ENCODE measurements around the gene HDLBP. TPM values are rescaled to one million over a fixed set of nuclear protein-coding genes. Genes with fewer than 3 reads are reported as not detected.
"Not testable (repeated sequence)": the region's sequence is repeated elsewhere in the genome, so short reads cannot be mapped to it uniquely, and the experiment has no call there.

HDLBP gene
- total RNA-seq, 2 experiments from 2014 or later: 293 to 310 TPM

DNA sequence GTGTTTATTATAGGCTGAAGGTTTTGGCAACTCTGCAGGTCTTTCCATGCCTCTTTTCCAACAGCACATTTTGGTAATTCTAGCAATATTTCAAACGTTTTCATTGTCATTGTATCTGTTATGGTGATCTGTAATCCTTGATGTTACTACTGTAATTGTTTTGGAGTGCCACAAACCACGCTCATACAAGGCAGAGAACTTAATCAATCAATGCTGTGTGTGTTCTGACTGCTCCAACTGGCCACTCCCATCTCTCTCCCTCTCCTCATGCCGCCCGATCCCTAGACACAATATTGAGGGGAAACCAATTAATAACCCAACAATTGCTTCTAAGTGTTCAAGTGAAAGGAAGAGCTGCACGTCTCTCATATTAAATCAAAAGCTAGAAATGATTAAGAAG, 32.9 kb downstream of the HDLBP start:
- ChIA-PET POLR2A (no interaction called here), CTCF (no interaction called here)

DNA sequence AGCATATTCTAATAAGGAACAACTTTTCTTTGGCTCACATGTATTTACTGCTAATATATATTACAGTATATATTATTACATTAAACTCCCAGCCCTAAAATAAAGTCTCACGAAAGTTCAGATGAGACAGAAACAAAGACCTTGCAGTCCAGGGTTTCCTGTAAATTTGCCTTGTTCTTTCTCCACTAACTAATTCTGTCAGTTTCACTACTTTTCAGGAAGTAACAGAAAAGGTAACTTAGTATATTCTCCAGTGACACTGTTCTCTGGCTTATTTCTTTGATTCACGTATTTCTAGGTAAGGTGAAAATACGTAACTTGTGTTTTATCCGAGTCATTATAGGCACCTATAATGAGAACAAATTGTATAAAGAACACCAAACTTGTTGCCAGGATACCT, 35.2 kb downstream of the HDLBP start:
- POLR2A ChIA-PET: no interaction called here
- CTCF ChIA-PET: no interaction called here

DNA sequence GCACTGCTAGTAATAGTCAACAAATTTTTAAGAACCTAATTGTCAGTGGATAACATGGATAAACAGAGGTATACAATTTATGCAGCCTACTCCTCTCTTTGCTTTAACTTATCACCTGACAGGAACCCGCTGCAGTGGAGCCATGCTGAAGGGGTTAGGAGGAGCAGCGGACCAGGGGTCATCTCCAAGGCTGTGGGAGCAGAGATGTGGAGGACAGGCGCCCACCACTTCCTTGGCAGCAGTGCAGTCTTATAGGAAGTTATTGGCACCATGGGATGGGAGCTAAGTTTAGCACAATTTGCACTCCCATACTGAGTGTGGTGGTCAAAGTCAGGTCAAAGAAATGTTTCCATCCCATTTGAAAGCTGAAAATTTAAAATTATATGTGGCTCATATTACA, 35.6 kb downstream of the HDLBP start:
- CTCF ChIA-PET: no interaction called here

DNA sequence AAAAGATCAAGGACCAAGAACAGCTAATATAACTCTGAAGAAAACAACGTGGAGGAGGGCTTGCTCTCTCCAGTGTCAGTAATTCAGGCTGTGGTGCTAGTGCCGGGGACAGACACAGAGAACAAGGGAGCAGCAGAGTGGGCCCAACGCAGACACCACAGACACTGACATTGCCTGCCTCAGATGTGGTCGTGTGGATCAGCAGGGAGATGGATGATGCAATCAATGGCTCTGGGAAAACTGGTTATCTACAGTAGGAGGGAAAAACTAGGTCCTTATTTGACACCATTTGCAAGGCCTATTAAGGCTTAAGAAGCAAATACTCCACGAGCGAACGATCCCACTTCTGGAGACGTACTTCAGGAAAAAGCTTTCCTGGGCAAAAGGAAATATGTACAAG, 36.1 kb downstream of the HDLBP start:
- ChIA-PET CTCF (no interaction called here), POLR2A (no interaction called here)

More for the DNA sequence above, 35.6 kb downstream of the HDLBP start:
- POLR2A ChIA-PET: no interaction called here

DNA sequence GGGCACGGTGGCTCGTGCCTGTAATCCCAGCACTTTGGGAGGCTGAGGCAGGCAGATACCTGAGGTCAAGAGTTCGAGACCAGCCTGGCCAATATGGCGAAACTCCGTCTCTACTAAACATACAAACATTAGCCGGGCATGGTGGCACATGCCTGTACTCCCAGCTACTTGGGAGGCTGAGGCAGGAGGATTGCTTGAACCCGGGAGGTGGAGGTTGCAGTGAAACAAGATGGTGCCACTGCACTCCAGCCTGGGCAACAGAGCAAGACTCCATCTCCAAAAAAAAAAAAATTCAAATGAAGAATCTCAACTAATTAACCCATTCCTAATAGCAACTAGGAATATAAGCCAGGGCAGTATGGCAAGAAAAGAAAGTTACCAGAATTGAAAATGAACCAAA, 37.2 kb downstream of the HDLBP start:
- POLR2A ChIA-PET: interaction anchor here (0.6 kb wide), 1 partner anchor 161 kb away, joined by 5 read pairs; no protein-coding TSS in a partner anchor
- CTCF ChIA-PET: not testable (repeated sequence)

DNA sequence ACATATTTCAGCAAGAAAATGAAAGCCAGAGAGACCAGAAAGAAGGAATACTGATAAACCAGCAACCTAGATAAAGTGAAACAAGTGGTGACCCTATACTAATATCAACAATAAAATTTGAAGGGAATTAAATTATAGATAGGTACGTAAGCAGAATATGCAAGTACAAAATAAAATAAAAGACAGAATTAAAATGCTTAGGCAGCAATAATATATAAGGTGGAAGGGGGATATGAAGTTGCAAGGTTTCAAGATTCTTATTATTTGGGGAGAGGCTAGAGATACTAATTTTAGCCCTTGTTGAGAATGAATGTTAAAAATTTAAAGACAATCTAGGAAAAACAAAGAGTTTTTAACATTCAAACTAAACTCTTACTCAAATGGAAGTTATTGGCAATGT, 39.6 kb downstream of the HDLBP start:
- ChIA-PET POLR2A (no interaction called here), CTCF (no interaction called here)

DNA sequence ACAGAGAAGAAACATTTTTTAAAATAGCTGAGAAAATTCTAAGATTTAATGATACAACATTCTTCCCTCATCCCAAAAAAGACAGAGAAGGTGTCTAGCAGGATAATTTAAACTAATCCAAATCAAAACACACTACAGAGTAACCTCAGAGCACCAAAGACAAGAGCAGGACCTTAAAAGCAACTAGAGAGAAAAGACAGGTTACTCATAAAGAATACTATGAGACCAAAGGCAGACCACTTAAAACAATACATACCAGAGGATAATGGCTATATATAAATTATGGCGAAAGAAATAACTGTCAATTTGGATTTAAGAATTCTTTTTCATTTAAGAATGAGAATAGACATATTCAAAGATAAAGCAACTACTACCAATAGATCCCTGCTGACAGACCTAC, 40.0 kb downstream of the HDLBP start:
- ChIA-PET CTCF (no interaction called here), POLR2A (interaction anchor here (0.8 kb wide), 1 partner anchor 39 kb away, joined by 3 read pairs; no protein-coding TSS in a partner anchor)

DNA sequence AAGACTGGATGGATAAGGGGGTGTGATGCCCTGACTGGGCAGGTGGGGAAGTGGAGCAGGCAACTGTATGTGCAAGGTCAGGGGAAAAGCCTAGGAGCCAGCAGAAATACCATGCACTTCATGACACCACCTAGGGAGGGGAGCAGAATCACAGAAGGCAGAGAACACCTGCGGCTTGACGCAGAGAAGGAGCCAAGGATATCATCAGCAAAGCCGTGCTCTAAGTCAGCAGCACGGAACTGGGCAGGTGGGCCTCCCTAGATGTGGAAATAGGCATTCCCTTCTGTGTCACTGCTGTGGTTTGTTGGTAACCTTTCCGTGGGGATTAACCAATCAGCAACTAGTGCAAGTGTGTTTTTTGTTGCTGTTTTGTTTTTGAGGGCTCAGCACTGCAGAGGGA, 41.3 kb downstream of the HDLBP start:
- POLR2A ChIA-PET: interaction anchor here (0.6 kb wide), 1 partner anchor 54 kb away, joined by 3 read pairs; no protein-coding TSS in a partner anchor
- CTCF ChIA-PET: no interaction called here

DNA sequence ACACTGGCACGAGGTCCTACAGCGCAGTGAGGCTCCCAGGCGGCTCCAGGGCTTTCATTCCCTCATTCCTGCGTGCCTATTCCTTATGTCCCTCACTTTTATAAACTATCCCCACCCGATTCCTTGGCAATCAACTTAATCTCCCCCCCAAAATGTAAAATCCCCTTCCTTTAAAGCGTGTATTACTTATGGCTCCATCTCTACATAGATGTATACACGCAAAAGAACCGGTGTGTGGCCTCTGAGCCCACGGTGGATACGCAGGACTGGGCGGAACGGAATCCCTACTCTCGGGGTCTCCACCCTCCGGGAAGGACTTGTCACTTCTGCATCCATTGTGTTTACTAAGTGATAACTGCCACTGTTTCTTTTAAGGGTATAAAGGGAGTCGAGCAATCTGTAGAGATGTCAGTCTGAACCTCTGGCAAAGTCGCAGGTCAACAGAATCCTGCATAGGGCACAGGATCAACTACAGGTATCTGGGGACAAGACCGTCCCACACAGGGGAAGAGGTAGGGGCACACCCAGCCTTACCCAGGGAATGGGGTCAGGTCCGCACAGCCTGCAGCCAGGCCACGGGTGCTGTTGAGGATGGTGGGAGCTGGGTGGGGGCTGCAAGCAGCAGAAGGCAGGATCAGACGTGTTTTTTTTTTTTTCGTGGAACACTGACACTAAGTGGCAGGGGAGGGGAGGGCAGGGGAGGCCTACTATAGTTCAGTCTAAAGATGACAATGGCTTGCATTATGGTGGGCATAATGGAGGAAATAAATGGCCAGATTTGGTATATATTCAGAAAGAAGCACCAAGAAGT, 42.1 kb downstream of the HDLBP start:
- ChIA-PET POLR2A (interaction anchor here (0.6 kb wide), 1 partner anchor 55 kb away, joined by 3 read pairs; no protein-coding TSS in a partner anchor), CTCF (no interaction called here)

DNA sequence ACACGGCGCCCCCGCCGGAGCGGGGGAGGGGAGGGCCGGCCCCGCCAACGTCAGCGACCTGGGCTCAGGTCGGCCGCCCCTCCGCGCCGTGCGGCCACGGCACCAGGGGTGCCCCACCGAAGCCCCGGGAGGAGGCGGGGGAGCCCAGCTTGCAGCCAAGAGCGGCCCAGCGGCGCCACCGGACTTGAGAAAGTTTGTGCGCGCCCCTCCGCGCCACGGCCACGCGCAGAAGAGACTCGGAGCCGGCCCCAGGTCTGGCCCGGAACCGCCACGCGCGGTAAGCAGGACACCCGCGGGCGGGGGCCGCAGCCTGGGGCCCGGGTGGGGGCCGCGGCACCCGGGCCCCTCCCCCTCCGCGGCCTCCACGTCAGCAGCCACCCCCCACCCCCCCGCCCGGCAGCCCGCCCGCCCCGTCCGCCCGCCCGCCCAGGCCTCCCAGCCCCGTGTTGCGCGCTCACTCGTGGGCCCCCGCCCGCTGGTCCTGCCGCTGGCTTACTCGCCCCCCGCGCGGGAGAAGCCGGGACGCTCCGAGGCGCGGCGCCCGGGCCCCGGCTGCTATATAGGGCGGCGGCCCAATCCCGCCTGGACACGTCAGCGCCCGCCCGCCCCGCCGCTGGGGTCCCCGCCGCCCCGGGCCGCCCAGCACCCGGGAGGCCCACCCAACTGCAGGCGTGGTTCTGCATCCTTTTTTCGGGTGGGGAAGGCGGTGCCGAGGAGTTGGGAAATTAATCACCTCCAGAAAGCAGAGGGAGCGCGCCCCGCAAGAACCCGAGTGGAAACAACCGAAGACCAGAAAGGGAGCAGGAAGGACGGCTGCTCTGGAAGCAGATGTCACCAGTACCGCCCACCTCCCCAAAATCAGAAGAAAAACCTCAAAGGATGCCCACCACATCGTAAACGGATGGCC, 42.9 kb downstream of the HDLBP start:
- POLR2A ChIA-PET: no interaction called here
- CTCF ChIA-PET: no interaction called here

DNA sequence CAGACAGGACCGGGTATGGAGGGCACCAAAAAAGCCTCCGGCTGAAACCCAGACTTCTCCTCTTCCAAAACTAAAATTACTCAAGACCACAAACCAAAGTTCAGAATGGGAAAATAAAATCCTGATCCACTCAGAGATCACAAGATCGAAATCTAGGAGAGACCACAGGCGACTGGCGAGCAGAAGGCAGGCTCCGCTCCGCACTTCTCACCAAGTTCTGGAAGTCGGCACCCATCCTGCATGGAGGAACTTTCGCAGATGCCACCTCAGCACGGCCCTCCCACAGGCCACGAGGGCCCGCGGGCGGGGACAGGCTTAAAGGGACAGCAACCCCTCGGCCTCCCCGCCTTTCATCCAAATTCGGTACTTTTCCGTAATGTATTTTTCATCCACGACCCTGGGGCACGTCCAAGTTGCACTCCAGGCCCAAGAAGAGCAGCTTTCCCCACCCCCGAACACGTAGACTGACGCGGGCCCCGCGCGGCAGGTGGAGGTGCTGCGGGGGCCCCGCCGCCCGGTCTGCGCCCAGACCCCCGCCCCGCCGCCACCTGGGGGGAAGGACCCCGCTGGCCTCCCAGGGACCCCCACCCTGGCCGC, 43.7 kb downstream of the HDLBP start:
- CTCF ChIA-PET: no interaction called here
- POLR2A ChIA-PET: no interaction called here

DNA sequence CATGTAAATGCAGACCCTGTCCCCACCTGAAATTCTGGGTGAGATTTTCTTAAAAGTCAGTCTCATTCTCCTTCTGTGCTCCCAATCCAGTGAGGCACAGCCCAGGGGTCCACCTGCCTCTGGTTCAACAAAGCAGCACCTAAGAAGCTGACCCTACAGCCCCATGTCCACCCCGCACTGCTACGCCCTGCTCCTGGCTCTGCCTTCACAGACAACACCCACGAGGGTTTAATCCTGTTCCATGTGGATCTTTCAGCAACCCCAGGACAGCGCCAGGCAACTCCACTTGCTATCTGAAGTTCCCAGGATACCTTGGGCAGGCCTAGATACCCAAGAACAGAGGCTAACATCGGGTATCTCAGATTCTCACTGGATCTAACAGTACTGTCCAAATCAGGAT, 44.9 kb downstream of the HDLBP start:
- ChIA-PET CTCF (no interaction called here), POLR2A (no interaction called here)

DNA sequence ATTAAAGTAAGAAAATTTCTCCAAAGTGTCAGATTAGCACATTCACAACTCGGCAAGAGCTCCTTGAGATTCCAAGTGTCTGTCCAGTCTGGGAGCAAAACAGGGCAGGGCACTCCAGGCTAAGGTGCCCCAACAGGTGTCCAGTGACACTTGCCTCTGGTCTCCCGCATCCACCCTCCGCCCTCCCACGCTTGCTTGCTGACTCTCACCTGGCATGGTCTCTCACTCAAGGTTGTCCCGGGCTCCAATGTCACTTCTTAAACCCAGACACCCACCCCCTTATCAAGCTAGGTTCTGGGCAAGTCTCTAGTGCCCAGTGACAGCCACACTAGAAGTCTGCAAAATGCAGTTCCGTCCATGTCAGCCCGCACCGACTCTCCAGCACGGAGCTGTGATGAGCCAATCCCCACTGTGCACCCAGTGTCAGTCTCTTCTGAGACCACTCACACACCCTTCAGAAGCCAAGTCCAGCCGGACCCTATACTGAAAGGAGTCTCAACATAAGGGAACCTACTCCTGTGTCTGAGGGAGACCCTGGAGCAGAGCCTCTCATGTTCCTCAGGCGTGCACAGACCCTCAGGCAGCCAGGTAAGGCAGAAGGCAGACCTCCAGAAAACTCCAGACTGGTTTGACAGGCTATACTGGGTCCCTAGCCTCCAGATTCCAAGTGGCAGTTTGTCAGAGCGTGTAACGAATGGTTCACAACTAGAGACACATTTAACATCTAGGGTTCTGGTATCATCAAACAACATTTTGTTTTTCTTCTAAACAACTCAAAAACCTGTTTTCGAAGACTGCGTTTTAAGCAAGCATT, 45.6 kb downstream of the HDLBP start:
- ChIA-PET CTCF (no interaction called here), POLR2A (no interaction called here)

DNA sequence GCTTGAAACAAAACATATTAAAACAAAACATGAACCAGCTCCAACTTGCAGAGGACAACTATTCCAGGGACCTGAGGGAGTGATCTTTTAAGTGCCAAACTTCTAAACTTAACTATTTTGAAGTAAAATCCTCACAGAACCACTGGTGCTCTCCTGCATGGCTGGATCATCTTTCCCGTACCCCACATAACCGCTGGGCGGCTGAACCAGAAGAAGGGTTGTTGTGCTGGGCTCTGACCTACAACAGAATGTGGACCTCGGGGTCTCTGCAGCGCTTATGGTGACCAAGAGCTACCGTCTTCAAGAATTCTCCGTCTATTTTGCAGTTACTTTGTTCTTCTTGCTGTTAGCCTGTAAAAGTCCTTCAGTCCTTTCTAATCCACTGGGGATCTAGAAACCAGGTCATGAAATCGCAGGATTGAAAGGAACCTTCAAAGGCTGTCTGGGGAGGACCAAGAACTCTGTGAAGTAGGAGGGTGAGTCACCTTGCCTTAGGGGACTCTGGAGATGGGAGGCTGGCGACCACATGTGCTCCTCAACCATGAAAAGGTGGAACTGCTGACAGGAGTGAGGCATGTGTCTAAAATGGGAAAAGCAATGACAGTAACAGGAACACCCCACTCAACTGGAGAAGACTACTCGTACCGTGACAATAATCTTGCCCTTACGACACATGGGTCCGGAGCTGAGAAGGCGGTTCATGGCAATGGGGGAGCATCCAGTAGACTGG, 46.6 kb downstream of the HDLBP start:
- CTCF ChIA-PET: no interaction called here
- POLR2A ChIA-PET: no interaction called here

DNA sequence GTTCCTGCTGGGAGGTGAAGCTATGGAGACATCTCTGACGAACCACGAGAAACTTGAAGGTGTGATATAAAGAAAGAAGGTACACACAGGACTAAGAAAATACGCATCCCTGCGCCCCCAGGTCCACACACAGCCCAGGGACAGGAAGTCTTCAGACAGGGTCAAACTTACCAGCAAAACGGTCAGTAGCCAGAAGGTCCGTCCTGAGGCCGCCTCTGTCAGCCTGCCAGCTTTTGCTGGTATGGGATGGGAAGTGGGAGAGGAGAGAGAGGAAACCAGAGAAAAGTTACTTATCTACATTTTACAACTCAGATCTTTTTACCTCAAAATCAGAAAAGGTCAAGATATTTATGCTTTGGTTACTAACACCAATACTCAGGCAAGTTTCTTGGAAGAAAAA, 47.2 kb downstream of the HDLBP start:
- ChIA-PET POLR2A (no interaction called here), CTCF (no interaction called here)

DNA sequence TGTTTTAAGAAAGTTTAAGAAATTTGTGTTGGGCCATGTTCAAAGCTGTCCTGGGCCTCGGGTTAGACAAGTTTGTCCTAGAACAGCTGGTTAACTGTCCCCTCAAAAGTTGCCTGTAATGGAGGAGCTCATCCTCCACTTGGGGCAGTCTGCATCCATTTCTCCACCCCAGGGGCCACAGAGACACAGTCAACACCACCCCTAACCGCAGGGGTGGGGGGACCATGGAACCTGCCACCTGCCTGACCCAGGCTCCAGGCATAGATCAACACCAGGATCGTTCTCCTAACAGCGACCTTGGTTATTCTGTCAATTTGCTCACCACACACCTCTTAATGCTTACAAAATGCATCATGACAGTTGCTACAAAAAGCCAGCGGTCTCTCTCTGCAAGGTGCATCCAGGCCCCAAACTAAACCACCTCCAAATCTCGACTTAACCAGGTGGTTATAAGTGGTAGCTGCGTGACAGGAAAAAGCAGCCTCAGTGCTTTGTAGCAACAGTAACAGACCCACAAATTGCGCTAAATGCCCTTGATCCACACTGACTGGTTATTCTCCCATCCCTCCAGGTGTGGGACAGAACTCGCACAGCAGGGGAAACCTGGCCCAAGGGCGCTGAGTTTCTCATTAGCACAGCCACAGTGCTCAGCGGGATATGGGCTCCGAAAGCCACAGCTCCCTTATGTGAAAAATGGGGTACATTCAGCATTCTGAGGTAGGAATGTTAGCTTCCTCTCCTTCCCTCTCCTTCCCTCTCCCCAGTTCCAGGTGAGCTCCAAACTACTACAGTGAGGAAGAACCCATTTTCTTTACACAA, 48.0 kb downstream of the HDLBP start:
- ChIA-PET POLR2A (no interaction called here), CTCF (interaction anchor here (0.6 kb wide), 1 partner anchor 65 kb away, joined by 3 read pairs; no protein-coding TSS in a partner anchor)

DNA sequence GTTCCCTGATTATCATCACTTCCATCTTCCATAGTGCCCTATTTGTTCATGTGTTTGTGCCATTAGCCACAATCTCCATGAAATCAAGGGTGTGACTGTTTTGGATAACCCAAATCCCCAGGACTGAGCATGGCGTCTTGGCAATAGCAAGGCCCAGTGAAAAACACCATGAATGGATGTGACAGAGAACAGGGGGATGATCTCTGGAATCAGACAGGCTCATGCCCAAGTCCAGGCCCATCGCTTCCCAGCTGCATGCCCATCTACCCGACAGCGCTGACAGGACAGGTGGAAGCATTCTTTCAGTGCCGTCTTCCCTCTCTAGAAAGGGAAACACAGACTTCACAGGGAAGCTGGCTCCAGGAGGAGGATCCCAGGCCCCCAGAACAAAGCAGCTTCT, 50.0 kb downstream of the HDLBP start:
- ChIA-PET POLR2A (no interaction called here), CTCF (no interaction called here)

DNA sequence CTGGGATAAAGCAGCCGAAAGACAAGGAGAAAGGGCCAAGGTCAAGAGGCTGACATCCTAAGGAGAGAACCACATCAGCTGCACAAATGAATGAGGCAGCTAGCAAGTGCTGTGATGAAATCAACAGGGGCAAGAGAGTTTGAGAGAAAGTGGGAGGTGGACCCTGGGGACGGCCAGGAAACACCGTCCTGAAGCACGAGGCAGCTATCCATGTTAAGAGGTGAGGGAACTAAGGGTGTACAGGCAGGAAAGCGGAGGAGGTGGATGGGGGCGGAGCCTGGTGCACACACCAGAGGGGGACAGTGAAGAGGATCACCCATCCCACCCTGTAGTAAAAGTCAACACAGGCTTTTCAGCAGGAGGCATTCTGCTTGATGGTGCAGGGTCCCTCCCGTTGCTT, 52.4 kb downstream of the HDLBP start:
- ChIA-PET POLR2A (no interaction called here), CTCF (no interaction called here)

Data from activated CD8-positive, alpha-beta memory T cell treated with anti-CD3 and anti-CD28 coated beads for 36 hours (primary cell).